Measurements from ENCODE around the gene NMNAT3.

NMNAT3 gene

DNA sequence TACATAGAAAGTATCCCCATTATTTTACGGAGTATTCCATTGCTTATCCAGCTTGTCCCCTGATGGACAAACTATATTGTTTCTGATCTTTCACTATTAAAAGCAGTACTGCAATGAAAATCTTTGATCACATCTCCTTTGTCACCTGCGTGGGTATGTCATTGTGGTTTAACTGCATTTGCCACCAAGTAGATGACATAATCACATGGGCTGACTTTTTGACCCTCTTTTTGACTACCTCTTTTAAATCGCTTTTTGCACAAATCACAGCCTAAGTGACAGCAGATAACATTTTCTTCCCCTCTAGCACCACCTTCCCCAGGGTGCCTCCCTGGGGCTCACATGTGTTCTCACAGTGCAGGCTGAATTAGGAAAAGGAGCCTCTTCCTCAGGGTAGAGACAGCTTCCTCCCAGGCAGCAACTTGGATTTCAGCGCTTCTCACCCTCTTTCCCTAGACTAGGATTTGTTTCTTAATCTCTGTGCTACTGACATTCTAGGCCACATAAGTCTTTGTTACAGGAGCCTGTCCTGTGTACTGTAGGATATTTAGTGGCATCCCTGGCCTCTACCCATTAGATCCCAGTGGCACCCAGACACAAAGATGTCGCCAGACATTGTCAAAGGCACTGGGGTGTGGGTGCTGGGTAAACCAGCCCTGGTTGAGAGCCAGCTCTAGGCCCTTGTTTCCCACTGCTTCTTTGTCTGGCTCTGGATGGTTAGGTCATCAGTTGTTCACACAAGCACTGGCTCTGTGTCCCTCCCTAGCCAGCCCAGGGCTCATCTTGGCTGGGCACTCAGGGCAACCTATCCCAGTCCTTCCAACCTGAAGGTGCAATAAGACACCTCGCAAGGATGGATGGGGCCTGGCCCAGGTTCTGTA lies 136.9 kb downstream of the NMNAT3 start:
- H3K27me3 Mint-ChIP-seq = peaks cover 50% of the 10 kb centered on the region
- no peak overlapping the region for H3K4me3 Mint-ChIP-seq
- H3K9me3 Mint-ChIP-seq = no peaks in the 10 kb centered on the region
- peaks cover 18% of the 10 kb centered on the region for H3K4me1 Mint-ChIP-seq
- DNase-seq (no peak), ATAC-seq (no peak)
- no peaks in the 10 kb centered on the region for H3K36me3 Mint-ChIP-seq (ENCODE audit: low read depth)
- no peak overlapping the region for H3K27ac Mint-ChIP-seq

- ATAC-seq (no peak), DNase-seq (no peak)
- H3K4me3 Mint-ChIP-seq = peak overlapping the region; percentile 53
- H3K9me3 Mint-ChIP-seq = no peaks in the 10 kb centered on the region
- H3K27ac Mint-ChIP-seq = no peak overlapping the region
- peaks cover 50% of the 10 kb centered on the region for H3K27me3 Mint-ChIP-seq
- no peaks in the 10 kb centered on the region for H3K36me3 Mint-ChIP-seq (ENCODE audit: low read depth)
- peaks cover 18% of the 10 kb centered on the region for H3K4me1 Mint-ChIP-seq
Measured at GRCh38 chr3:139538733-139539132, 139.0 kb downstream of the NMNAT3 start.

- Mint-ChIP-seq H3K27me3 (peaks cover 50% of the 10 kb centered on the region), H3K9me3 (no peaks in the 10 kb centered on the region), H3K4me1 (peaks cover 18% of the 10 kb centered on the region), H3K4me3 (no peak overlapping the region), H3K27ac (no peak overlapping the region), H3K36me3 (ENCODE audit: low read depth) (no peaks in the 10 kb centered on the region)
- ATAC-seq = peak; percentile 37
- DNase-seq = peak; percentile 4
Measured at GRCh38 chr3:139537795-139538621, 139.8 kb downstream of the NMNAT3 start.

DNA sequence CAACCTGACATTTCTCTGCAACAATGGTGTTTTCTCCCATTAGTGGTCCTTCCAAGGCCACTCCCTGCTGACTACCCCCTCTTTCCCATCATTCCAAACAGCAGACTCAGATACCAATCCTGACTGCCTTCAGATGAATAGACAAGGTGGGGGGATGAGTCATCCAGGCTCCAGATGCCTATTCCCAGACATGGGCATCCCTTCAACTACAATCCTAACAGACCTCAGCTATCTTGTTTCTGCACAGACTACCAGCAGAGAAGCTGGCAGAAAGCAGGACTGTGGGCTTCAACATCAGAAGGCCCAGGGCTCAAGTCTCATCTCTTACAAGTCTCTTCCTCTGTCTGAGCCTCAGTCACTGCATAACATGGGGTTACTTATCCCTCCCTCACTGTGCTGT lies 140.4 kb downstream of the NMNAT3 start:
- Mint-ChIP-seq H3K36me3 (ENCODE audit: low read depth) (no peaks in the 10 kb centered on the region), H3K27me3 (peaks cover 49% of the 10 kb centered on the region)

DNA sequence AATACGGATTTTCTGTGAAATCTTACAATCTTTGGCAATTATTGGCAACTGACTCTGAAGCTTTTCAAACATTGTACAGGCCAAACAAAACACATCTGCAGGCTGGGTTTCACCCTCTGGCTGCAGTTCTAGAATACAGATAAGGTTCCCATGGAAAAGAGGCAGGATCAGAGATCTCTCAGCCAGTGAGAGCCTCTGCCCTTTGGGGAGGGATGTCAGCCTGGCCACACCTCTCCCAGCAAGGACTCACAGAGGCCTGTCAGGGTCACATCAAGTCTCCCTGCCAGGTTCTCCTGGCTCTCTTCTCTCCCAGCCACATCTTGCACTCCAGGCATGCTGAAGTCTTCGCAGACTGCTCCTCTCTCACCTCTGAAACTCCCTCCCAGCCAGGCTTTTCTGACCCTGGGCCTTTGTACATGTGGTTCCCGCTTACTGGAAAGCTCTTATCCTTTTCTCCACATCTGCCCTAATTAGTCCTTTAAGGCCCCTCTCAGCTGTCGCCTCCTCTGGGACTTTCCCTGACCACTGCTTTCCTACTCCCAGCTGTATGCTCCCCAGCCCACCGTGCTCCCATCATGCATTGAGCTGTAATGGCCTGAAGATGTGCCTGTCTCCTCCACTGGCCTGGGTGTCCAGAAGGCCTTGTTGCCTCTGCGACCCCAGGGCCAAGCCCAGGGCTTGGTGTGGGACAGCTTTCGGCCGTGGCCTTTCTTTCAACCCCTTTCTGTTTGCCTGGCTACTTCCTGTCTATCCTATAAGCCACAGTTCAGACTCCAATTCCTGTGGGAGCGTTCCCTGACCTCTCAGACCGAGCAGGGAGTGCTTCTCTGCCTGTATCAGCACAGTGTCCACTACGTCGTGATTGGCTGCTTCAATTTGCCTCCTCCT lies 142.5 kb downstream of the NMNAT3 start:
- H3K4me3 Mint-ChIP-seq = no peak overlapping the region
- no peaks in the 10 kb centered on the region for H3K36me3 Mint-ChIP-seq (ENCODE audit: low read depth)
- peaks cover 32% of the 10 kb centered on the region for H3K27me3 Mint-ChIP-seq
- no peak for DNase-seq
- ATAC-seq = no peak
- H3K27ac Mint-ChIP-seq = no peak overlapping the region
- peaks cover 12% of the 10 kb centered on the region for H3K4me1 Mint-ChIP-seq
- H3K9me3 Mint-ChIP-seq = no peaks in the 10 kb centered on the region

More for the DNA sequence above, 140.4 kb downstream of the NMNAT3 start:
- ATAC-seq (no peak), DNase-seq (no peak)
- H3K4me3 Mint-ChIP-seq = no peak overlapping the region
- H3K9me3 Mint-ChIP-seq = no peaks in the 10 kb centered on the region
- H3K27ac Mint-ChIP-seq = no peak overlapping the region
- peaks cover 18% of the 10 kb centered on the region for H3K4me1 Mint-ChIP-seq

GRCh38 chr3:139534455-139534812 lies 143.3 kb downstream of the NMNAT3 start:
- no peak for DNase-seq
- H3K4me1 Mint-ChIP-seq = peaks cover 9% of the 10 kb centered on the region
- H3K27ac Mint-ChIP-seq = no peak overlapping the region
- H3K27me3 Mint-ChIP-seq = peaks cover 27% of the 10 kb centered on the region
- no peak for ATAC-seq
- no peaks in the 10 kb centered on the region for H3K36me3 Mint-ChIP-seq (ENCODE audit: low read depth)
- H3K4me3 Mint-ChIP-seq = no peak overlapping the region
- no peaks in the 10 kb centered on the region for H3K9me3 Mint-ChIP-seq

DNA sequence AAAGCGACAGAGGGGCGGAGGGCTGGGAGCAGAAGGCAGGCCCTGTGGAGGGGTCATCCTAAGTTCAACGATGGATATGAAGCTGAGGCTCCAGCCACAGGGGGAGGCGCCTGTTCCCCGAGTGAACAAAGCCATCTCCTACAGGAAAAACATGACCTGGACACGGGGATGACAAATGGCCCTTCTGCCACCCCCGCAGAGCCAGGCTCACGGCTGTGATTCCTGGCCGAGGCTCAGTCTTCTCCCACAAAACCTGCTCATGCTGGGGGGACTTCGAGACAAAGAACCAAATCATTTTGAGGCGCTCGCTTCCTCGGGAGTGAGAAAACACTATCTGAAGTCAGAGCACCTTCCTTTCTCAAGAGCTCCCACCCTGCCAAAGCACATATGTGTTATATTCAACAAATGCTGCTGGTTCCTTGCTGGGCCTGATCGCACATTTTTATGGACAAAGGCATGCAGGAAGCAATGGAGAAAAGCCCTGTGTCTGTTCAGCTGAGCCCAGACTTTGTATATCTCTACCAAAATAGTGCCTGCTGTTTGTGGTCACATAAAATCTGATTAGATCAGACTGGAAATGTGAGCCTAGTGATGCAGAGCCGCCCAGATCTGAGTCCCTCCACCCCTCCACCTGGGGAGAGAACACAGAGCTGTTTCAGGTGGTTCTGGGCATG lies 143.9 kb downstream of the NMNAT3 start:
- ATAC-seq (no peak), DNase-seq (no peak)
- H3K4me1 Mint-ChIP-seq = peaks cover 8% of the 10 kb centered on the region
- peaks cover 24% of the 10 kb centered on the region for H3K27me3 Mint-ChIP-seq
- no peak overlapping the region for H3K4me3 Mint-ChIP-seq
- H3K9me3 Mint-ChIP-seq = no peaks in the 10 kb centered on the region
- H3K27ac Mint-ChIP-seq = no peak overlapping the region
- no peaks in the 10 kb centered on the region for H3K36me3 Mint-ChIP-seq (ENCODE audit: low read depth)

DNA sequence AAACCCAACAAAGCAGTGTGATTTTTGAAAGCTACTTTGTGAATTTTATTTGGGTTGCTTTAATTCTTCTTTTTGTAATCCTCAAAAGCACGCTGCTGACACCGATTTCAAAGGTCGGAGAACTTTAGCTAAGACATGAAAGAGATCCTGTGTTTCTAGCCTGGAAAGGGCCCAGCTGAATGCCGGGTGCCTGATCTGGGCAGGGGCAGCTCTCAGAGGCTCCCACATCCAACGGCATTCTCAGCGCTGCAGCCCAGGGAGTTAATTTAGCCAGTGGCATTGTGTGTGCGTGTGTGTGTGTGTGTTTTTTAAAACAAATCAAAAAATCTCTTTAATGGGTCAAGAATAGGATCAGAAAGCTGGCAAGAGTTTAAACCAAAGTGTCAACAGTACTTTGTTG lies 144.8 kb downstream of the NMNAT3 start:
- Mint-ChIP-seq H3K27me3 (peaks cover 14% of the 10 kb centered on the region), H3K27ac (no peak overlapping the region), H3K4me3 (no peak overlapping the region), H3K9me3 (no peaks in the 10 kb centered on the region), H3K36me3 (ENCODE audit: low read depth) (no peaks in the 10 kb centered on the region), H3K4me1 (peaks cover 2% of the 10 kb centered on the region)
- ATAC-seq (no peak), DNase-seq (no peak)

GRCh38 chr3:139530717-139531116 lies 147.1 kb downstream of the NMNAT3 start:
- Mint-ChIP-seq H3K4me3 (no peak overlapping the region), H3K4me1 (no peaks in the 10 kb centered on the region), H3K27ac (no peak overlapping the region), H3K36me3 (ENCODE audit: low read depth) (no peaks in the 10 kb centered on the region), H3K27me3 (peaks cover 2% of the 10 kb centered on the region), H3K9me3 (no peaks in the 10 kb centered on the region)
- ATAC-seq (no peak), DNase-seq (no peak)

GRCh38 chr3:139529662-139530061 lies 148.1 kb downstream of the NMNAT3 start:
- Mint-ChIP-seq H3K27me3 (peaks cover 2% of the 10 kb centered on the region), H3K36me3 (ENCODE audit: low read depth) (no peaks in the 10 kb centered on the region), H3K4me1 (no peaks in the 10 kb centered on the region), H3K27ac (no peak overlapping the region), H3K4me3 (no peak overlapping the region), H3K9me3 (no peaks in the 10 kb centered on the region)
- DNase-seq (no peak), ATAC-seq (no peak)

DNA sequence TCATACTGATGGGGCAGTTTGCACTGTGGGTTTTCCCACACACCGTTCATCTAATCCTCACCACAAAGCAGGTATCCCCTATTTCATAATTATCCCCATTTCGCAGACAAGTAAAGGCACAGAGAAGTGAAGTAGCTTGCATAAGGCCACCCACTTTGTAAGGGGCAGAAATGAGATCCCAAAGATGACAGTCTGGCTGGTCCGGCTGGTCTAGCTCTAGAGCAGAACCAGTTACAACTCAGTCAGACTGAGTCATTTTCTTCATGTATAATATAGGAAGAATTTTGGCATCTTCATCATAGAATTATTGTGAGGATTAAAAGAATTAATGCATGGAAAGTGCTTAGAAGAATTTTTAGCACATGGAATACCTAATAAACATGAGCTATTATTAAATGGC lies 148.8 kb downstream of the NMNAT3 start:
- ATAC-seq (no peak), DNase-seq (no peak)
- Mint-ChIP-seq H3K4me1 (no peaks in the 10 kb centered on the region), H3K4me3 (no peak overlapping the region), H3K27ac (no peak overlapping the region), H3K9me3 (no peaks in the 10 kb centered on the region), H3K27me3 (peaks cover 2% of the 10 kb centered on the region), H3K36me3 (ENCODE audit: low read depth) (no peaks in the 10 kb centered on the region)

GRCh38 chr3:139528281-139528680 lies 149.5 kb downstream of the NMNAT3 start:
- no peak overlapping the region for H3K27ac Mint-ChIP-seq
- H3K4me1 Mint-ChIP-seq = no peaks in the 10 kb centered on the region
- H3K27me3 Mint-ChIP-seq = peaks cover 2% of the 10 kb centered on the region
- ATAC-seq = no peak
- no peak for DNase-seq
- no peak overlapping the region for H3K4me3 Mint-ChIP-seq
- H3K36me3 Mint-ChIP-seq (ENCODE audit: low read depth) = no peaks in the 10 kb centered on the region
- no peaks in the 10 kb centered on the region for H3K9me3 Mint-ChIP-seq

- Mint-ChIP-seq H3K27ac (no peak overlapping the region), H3K9me3 (no peaks in the 10 kb centered on the region), H3K36me3 (ENCODE audit: low read depth) (no peaks in the 10 kb centered on the region), H3K4me1 (no peaks in the 10 kb centered on the region), H3K27me3 (no peaks in the 10 kb centered on the region), H3K4me3 (no peak overlapping the region)
- no peak for DNase-seq
- no peak for ATAC-seq
Measured at GRCh38 chr3:139527265-139527664, 150.5 kb downstream of the NMNAT3 start.

DNA sequence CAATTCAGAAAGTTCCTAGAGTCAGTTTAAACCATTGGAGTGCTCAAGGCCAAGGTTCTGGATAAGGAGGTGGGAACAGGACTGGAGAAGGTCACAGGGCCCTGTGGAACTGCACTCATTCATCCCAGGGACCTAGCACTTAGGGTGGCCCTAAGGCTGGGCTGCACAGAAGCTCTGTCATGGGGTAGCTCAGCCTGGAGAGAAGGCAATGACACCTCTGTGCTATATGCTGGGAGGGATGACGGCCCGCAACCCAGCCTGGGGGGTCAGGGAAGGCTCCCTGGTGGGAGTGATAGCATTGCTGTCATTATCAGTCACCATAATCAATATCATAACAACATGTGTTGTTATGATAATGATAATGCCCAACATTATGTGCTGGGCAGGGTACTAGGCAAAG lies 151.6 kb downstream of the NMNAT3 start:
- H3K4me1 Mint-ChIP-seq = no peaks in the 10 kb centered on the region
- no peaks in the 10 kb centered on the region for H3K9me3 Mint-ChIP-seq
- DNase-seq (no peak), ATAC-seq (no peak)
- H3K27ac Mint-ChIP-seq = no peak overlapping the region
- no peak overlapping the region for H3K4me3 Mint-ChIP-seq
- H3K36me3 Mint-ChIP-seq (ENCODE audit: low read depth) = no peaks in the 10 kb centered on the region
- H3K27me3 Mint-ChIP-seq = no peaks in the 10 kb centered on the region
